ENCODE data around the gene IFT88.

DNA sequence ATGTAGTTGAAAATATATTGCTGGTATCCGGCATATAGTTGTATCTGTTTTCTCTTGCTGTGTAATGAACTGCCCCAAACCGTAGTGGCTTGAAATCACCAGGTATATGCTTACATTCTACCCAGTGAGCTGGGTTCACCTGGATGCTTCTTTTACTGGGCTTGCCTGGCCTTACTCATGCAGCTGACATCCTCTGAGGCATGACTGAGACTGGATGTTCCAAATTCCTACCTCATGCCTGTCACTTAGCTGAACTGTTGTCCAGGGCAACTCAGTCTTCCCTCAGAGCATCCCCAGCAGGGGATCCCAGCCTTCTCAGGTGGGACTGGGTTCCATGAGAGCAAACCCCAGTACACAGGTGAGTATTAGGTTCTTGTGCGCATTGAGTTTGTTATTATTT is 66.8 kb downstream of the IFT88 start:
- TF ChIP-seq, protein P1, sequence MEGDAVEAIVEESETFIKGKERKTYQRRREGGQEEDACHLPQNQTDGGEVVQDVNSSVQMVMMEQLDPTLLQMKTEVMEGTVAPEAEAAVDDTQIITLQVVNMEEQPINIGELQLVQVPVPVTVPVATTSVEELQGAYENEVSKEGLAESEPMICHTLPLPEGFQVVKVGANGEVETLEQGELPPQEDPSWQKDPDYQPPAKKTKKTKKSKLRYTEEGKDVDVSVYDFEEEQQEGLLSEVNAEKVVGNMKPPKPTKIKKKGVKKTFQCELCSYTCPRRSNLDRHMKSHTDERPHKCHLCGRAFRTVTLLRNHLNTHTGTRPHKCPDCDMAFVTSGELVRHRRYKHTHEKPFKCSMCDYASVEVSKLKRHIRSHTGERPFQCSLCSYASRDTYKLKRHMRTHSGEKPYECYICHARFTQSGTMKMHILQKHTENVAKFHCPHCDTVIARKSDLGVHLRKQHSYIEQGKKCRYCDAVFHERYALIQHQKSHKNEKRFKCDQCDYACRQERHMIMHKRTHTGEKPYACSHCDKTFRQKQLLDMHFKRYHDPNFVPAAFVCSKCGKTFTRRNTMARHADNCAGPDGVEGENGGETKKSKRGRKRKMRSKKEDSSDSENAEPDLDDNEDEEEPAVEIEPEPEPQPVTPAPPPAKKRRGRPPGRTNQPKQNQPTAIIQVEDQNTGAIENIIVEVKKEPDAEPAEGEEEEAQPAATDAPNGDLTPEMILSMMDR (IDR thresholded peaks at IDR 0.05), result no peak
- TF ChIP-seq FOXM1 (IDR thresholded peaks at IDR 0.05; ENCODE audit: low read depth) (no peak), GABPA (IDR thresholded peaks at IDR 0.05; ENCODE audit: low read depth) (no peak), ELF1 (IDR thresholded peaks at IDR 0.05) (no peak), RCOR1 (IDR thresholded peaks at IDR 0.05; ENCODE audit: low read length) (no peak), EZH2phosphoT487 (IDR thresholded peaks at IDR 0.05; ENCODE audit: borderline replicate concordance, low read depth) (no peak), POLR2AphosphoS5 (IDR thresholded peaks at IDR 0.05; ENCODE audit: low read depth, low read length) (no peak), EP300 (IDR thresholded peaks at IDR 0.05; ENCODE audit: borderline replicate concordance in 1 of 2, low read depth in 1 of 2, low read length in 1 of 2) (no peak), SIN3A (IDR thresholded peaks at IDR 0.05; ENCODE audit: borderline replicate concordance, low read depth, low read length) (no peak), RFX5 (IDR thresholded peaks at IDR 0.05; ENCODE audit: low read length) (no peak), TCF12 (IDR thresholded peaks at IDR 0.05) (no peak), FOXJ3 (CRISPR knock-in tag; IDR thresholded peaks at IDR 0.05) (no peak), NFIC (IDR thresholded peaks at IDR 0.05; ENCODE audit: borderline replicate concordance) (no peak)
- TF ChIP-seq, protein P2, sequence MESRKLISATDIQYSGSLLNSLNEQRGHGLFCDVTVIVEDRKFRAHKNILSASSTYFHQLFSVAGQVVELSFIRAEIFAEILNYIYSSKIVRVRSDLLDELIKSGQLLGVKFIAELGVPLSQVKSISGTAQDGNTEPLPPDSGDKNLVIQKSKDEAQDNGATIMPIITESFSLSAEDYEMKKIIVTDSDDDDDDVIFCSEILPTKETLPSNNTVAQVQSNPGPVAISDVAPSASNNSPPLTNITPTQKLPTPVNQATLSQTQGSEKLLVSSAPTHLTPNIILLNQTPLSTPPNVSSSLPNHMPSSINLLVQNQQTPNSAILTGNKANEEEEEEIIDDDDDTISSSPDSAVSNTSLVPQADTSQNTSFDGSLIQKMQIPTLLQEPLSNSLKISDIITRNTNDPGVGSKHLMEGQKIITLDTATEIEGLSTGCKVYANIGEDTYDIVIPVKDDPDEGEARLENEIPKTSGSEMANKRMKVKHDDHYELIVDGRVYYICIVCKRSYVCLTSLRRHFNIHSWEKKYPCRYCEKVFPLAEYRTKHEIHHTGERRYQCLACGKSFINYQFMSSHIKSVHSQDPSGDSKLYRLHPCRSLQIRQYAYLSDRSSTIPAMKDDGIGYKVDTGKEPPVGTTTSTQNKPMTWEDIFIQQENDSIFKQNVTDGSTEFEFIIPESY (IDR thresholded peaks at IDR 0.05; ENCODE audit: borderline replicate concordance, low read depth), result no peak
